BLaER1 treated with 17β-estradiol and CSF1 and Interleukin-3, amounts not matched to agents 10 nM and 100 nM (cell line): ENCODE measurements around the gene SMYD2.

Experiments
- H3K27ac ChIP-seq, 11 experiments: shearing (Covaris generic); formaldehyde crosslinking; 2 replicates each; pipeline ENCODE4 v1.8.1; 2022
- H3K27me3 ChIP-seq, 11 experiments: shearing (Covaris generic); formaldehyde crosslinking; 2 replicates each; pipeline ENCODE4 v1.8.1; 2022
- H3K36me3 ChIP-seq, 11 experiments: shearing (Covaris generic); formaldehyde crosslinking; 2 replicates each; pipeline ENCODE4 v1.8.1; 2022
- H3K4me1 ChIP-seq, 10 experiments: shearing (Covaris generic); formaldehyde crosslinking; 2 replicates each; pipeline ENCODE4 v1.8.1; 2022
- H3K4me2 ChIP-seq, 11 experiments: shearing (Covaris generic); formaldehyde crosslinking; 2 replicates each; pipeline ENCODE4 v1.8.1; 2022
- H3K4me3 ChIP-seq, 10 experiments: shearing (Covaris generic); formaldehyde crosslinking; 2 replicates each; pipeline ENCODE4 v1.8.1; 2022
- H3K9ac ChIP-seq, 11 experiments: shearing (Covaris generic); formaldehyde crosslinking; 2 replicates each; pipeline ENCODE4 v1.8.1; 2022
- H3K9me3 ChIP-seq, 11 experiments: shearing (Covaris generic); formaldehyde crosslinking; replicated peaks in 1 of 11; 2 replicates each; pipeline ENCODE4 v1.8.1; 2022
- H4K20me1 ChIP-seq, 11 experiments: shearing (Covaris generic); formaldehyde crosslinking; 2 replicates each; pipeline ENCODE4 v1.8.1; 2022
- Cebpa-rat ChIP-seq, 11 experiments: shearing (Covaris generic); IDR thresholded peaks; 2 replicates each; pipeline ENCODE4 v1.8.1; 2022

The SMYD2 gene, protein sequence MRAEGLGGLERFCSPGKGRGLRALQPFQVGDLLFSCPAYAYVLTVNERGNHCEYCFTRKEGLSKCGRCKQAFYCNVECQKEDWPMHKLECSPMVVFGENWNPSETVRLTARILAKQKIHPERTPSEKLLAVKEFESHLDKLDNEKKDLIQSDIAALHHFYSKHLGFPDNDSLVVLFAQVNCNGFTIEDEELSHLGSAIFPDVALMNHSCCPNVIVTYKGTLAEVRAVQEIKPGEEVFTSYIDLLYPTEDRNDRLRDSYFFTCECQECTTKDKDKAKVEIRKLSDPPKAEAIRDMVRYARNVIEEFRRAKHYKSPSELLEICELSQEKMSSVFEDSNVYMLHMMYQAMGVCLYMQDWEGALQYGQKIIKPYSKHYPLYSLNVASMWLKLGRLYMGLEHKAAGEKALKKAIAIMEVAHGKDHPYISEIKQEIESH

DNA sequence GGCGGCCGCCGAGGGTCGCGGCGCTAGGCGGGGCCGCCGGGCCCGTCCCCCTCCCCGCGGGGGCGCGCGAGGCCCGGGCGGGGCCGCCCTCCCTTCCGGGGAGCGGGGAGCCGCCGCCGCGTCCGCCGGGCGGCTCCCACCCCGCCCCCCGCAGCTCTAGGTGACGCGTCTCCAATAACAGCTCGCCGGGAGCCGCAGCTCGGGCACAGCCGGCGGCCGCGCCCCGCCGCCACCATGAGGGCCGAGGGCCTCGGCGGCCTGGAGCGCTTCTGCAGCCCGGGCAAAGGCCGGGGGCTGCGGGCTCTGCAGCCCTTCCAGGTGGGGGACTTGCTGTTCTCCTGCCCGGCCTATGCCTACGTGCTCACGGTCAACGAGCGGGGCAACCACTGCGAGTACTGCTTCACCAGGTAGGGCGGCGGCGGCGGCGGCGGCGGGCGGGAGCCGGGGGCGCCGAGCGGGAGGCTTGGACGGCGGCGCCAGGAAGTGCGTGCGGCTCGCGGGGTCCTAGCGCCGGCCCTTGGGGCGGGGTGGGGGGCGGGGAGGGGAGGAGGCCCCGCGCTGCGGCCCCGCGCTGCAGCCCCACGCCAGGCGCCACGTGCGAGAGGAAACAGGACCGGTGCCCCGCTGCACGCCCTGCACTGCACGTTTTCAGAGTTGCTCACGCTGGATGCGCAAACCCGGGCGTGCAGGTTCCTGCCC is at the start of gene SMYD2:
Gene SMYD2 (plus strand): TSS at position 139 of the 699 bp plus-strand sequence. CDS start 96 bp downstream, at position 235.
- peak within 1 kb of the TSS; percentile 88 to 97 (median 94) for H3K9ac ChIP-seq
- H3K27ac ChIP-seq = peak within 1 kb of the TSS; percentile 86 to 97 (median 95)
- peak within 1 kb of the TSS; percentile 83 to 94 (median 89) for H3K4me3 ChIP-seq
- H3K36me3 ChIP-seq = peaks cover 0 to 5% (median 0%) of the 10 kb centered on the region in 11 experiments; a peak in 2 of 22 replicates
- peaks cover 0 to 19% (median 0%) of the 10 kb centered on the region in 11 experiments; a peak in 2 of 22 replicates for H4K20me1 ChIP-seq
- peaks cover 0 to 8% (median 5%) of the 10 kb centered on the region in 11 experiments; a peak in 15 of 22 replicates for H3K9me3 ChIP-seq
- H3K4me2 ChIP-seq = peak within 1 kb of the TSS; percentile 84 to 99 (median 97)
- TF ChIP-seq Cebpa-rat (IDR thresholded peaks at IDR 0.05) = no peak
- H3K27me3 ChIP-seq = no peaks in the 10 kb centered on the region
- H3K4me1 ChIP-seq = peaks cover 23 to 39% (median 29%) of the 10 kb centered on the region in 10 experiments

DNA sequence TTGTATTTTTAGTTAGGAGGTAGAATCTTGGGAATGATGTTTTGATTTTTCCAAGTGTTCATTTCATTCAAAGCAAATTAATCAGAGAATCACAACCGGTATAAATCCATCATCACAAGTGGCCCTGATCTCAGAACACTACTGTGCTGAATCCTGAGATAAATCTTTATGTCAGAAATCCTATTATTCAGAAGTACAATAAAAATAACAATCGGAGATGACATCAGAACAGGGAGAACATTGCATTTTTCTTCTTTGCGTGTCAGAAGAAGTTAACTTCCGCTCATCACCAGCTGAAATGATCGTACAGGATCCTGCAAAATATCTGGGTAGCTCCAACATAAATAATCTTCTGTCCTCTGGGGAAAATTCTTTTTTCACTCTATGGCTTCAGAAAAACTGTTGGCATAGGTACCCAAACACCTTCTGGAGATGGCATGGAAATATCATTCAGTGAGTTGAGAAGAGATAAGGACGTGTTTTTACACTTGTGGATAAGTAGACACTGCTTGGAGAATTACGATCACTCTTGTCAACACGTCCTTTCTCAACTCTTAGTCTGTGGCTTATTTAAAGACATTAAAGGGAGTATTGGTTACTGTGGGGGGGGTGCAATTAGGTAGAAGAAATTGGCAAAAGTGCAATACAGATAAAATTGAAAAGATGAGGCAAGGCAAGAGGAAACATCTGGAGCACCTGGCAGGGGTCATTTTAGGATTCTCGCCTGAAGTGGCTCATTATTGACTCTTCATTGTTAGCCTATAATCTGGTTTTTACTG is 46.9 kb upstream of the SMYD2 start:
- peak overlapping the region in 2 of 11 experiments; percentile 9 to 10; a peak in 1 of 22 replicates for H3K27ac ChIP-seq
- H3K9ac ChIP-seq = no peak overlapping the region
- H3K9me3 ChIP-seq = 0 out of 22 replicates have a peak, but pooled peaks cover 0 to 6% (median 0%) of the 10 kb centered on the region in 11 experiments
- H3K4me3 ChIP-seq = no peak overlapping the region
- no peaks in the 10 kb centered on the region for H4K20me1 ChIP-seq
- H3K36me3 ChIP-seq = no peaks in the 10 kb centered on the region
- H3K27me3 ChIP-seq = no peaks in the 10 kb centered on the region
- H3K4me2 ChIP-seq = peak overlapping the region in 9 of 11 experiments; percentile 26 to 68 (median 43); a peak in 16 of 22 replicates
- TF ChIP-seq Cebpa-rat (IDR thresholded peaks at IDR 0.05) = no peak
- peaks cover 0 to 24% (median 17%) of the 10 kb centered on the region in 10 experiments; a peak in 16 of 20 replicates for H3K4me1 ChIP-seq

DNA sequence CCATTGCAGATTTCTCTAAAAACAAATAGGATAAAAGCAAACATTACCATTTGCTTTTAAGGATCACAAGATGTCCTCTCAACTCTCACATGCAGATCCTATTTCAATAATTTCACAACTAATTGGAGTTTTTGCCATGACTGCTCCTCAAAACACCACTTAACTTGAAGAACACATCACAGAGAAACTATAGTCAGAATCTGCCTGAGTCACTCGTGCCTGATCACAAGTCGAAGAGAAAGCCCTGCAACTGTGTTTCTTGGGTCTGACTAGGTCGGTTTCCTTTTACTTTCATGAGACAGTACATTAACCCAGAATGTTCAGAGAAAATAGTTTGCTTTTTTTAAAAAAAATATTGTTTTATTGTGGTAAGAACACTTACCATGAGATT is 46.3 kb upstream of the SMYD2 start:
- Histone ChIP-seq H3K9me3 (0 out of 22 replicates have a peak, but pooled peaks cover 0 to 6% (median 0%) of the 10 kb centered on the region in 11 experiments), H4K20me1 (no peaks in the 10 kb centered on the region), H3K4me2 (peak overlapping the region in 9 of 11 experiments; percentile 26 to 68 (median 43); a peak in 18 of 22 replicates), H3K27me3 (no peaks in the 10 kb centered on the region), H3K4me1 (peaks cover 3 to 29% (median 20%) of the 10 kb centered on the region in 10 experiments; a peak in 19 of 20 replicates), H3K4me3 (no peak overlapping the region), H3K36me3 (no peaks in the 10 kb centered on the region), H3K9ac (no peak overlapping the region), H3K27ac (peak overlapping the region in 2 of 11 experiments; percentile 9 to 10; a peak in 1 of 22 replicates)
- TF ChIP-seq Cebpa-rat (IDR thresholded peaks at IDR 0.05) = no peak

DNA sequence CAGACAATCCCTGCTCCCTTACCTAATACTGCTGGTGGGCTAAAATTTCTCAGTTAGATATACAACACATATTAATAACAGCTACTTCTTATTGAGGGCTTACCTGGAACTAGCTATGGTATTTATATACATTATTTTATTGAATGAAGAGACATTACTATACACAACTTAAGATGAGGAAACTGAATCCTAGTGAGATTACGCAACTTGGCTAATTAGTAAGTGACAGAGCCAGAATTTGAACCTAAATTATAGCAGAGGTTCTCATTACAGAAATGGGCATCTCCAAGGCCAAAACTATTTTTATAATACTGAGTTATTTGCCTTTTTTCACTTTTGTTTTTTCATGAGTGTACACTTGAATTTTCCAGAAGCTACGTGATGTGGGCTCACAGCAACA is 44.5 kb upstream of the SMYD2 start:
- Histone ChIP-seq H3K4me3 (no peak overlapping the region), H3K4me1 (peaks cover 8 to 37% (median 26%) of the 10 kb centered on the region in 10 experiments; a peak in 19 of 20 replicates), H3K9me3 (0 out of 22 replicates have a peak, but pooled peaks cover 0 to 6% (median 0%) of the 10 kb centered on the region in 11 experiments), H3K4me2 (no peak overlapping the region), H3K36me3 (no peaks in the 10 kb centered on the region), H3K9ac (no peak overlapping the region), H3K27me3 (no peaks in the 10 kb centered on the region), H3K27ac (no peak overlapping the region), H4K20me1 (no peaks in the 10 kb centered on the region)
- TF ChIP-seq Cebpa-rat (IDR thresholded peaks at IDR 0.05) = no peak

DNA sequence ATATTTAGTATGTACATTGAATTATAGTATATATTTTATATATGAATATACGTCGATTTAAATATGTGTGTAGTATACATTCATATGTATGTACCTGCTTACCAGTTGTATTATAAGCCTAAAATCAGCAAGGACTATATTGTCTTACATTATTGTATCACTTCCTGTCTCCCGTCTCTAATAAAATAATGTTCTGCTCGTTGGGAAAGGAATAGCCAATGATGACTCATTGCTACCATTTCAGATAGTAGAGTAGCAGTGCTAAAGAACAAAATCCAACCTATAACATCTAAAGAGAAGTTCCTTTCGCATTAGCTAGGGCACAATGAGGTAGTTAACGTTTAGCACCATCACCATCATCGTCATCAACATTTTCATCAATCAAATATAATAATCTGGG is 39.9 kb upstream of the SMYD2 start:
- no peak overlapping the region for H3K9ac ChIP-seq
- no peak overlapping the region for H3K27ac ChIP-seq
- H3K27me3 ChIP-seq = no peaks in the 10 kb centered on the region
- H3K4me2 ChIP-seq = no peak overlapping the region
- no peaks in the 10 kb centered on the region for H4K20me1 ChIP-seq
- H3K4me1 ChIP-seq = peaks cover 8 to 19% (median 11%) of the 10 kb centered on the region in 10 experiments; a peak in 17 of 20 replicates
- no peak overlapping the region for H3K4me3 ChIP-seq
- no peaks in the 10 kb centered on the region for H3K36me3 ChIP-seq
- TF ChIP-seq Cebpa-rat (IDR thresholded peaks at IDR 0.05) = no peak
- peaks cover 0 to 10% (median 0%) of the 10 kb centered on the region in 11 experiments; a peak in 3 of 22 replicates for H3K9me3 ChIP-seq

DNA sequence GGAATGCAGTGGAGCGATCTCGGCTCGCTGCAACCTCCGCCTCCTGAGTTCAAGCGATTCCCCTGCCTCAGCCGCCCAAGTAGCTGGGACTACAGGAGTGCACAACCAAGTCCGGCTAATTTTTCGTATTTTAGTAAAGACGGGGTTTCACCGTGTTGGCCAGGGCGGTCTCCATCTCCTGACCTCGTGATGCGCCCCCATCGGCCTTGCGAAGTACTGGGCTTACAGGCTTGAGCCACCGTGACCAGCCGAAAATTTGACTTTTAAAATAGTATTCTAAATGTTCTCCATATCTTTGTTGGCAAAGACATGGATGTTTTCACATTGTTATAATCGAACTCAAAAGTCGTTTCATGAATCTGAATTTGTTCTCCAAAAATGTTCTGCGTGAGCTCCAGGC is 36.7 kb upstream of the SMYD2 start:
- TF ChIP-seq Cebpa-rat (IDR thresholded peaks at IDR 0.05) = no peak
- H3K27ac ChIP-seq = no peak overlapping the region
- no peak overlapping the region for H3K4me2 ChIP-seq
- no peak overlapping the region for H3K9ac ChIP-seq
- no peak overlapping the region for H3K4me3 ChIP-seq
- peaks cover 0 to 6% (median 0%) of the 10 kb centered on the region in 11 experiments; a peak in 3 of 22 replicates for H3K9me3 ChIP-seq
- no peaks in the 10 kb centered on the region for H3K36me3 ChIP-seq
- no peaks in the 10 kb centered on the region for H4K20me1 ChIP-seq
- H3K4me1 ChIP-seq = peaks cover 8 to 38% (median 31%) of the 10 kb centered on the region in 10 experiments; a peak in 19 of 20 replicates
- H3K27me3 ChIP-seq = no peaks in the 10 kb centered on the region

DNA sequence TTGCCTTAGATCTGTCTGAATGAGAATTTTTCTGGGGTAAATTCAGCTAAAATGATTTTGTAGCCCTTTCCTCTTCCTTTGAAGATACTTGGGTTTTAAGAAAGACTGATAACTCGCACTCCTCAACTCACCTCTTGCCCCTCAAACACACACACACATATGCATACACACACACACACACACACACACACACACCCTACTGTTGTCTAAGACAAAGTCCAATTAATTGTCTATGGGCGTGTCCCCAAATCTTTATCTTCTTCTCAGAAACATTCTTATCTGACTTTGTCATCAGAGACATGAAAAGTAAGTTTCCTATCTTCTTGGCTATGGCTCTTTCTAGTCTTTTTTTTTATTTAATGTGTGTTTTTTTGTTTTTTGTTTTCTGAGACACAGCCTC is 36.1 kb upstream of the SMYD2 start:
- Histone ChIP-seq H3K4me3 (no peak overlapping the region), H3K9ac (no peak overlapping the region), H3K27ac (no peak overlapping the region), H4K20me1 (no peaks in the 10 kb centered on the region), H3K36me3 (no peaks in the 10 kb centered on the region), H3K4me1 (peaks cover 3 to 34% (median 28%) of the 10 kb centered on the region in 10 experiments; a peak in 18 of 20 replicates), H3K9me3 (peaks cover 0 to 6% (median 0%) of the 10 kb centered on the region in 11 experiments; a peak in 3 of 22 replicates), H3K27me3 (no peaks in the 10 kb centered on the region), H3K4me2 (no peak overlapping the region)
- TF ChIP-seq Cebpa-rat (IDR thresholded peaks at IDR 0.05) = no peak

DNA sequence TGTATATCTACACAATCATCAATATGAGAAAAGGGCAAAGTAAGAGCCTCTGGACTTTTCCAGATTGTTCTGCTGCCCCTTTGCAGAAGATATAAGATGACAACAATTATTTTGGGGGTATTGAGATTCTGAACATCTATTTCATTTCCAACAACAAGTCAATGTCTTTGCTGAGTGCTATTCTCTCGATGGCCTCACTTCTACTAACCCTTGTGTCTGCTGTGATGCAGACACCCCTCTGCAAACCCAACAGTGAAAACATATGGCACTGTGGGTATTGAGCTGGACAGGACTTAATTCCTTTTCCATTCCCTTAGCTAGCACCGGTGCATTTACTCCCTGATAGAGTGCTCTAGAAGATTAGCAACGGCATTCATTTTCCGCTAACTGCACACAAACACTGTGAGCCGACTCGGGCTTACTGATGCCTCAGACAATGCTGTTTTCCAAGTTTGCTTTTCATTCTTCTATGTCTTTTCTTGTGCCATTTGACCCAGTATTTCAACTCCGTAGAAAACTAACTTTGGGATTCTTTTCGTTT is 33.4 kb upstream of the SMYD2 start:
- TF ChIP-seq Cebpa-rat (IDR thresholded peaks at IDR 0.05) = no peak
- Histone ChIP-seq H3K36me3 (no peaks in the 10 kb centered on the region), H4K20me1 (no peaks in the 10 kb centered on the region), H3K27ac (no peak overlapping the region), H3K9me3 (peaks cover 0 to under 1% (median 0%) of the 10 kb centered on the region in 11 experiments; a peak in 1 of 22 replicates), H3K4me1 (peaks cover 0 to 28% (median 25%) of the 10 kb centered on the region in 10 experiments; a peak in 17 of 20 replicates), H3K4me3 (no peak overlapping the region), H3K9ac (no peak overlapping the region), H3K4me2 (peak overlapping the region in 8 of 11 experiments; percentile 61 to 75 (median 67); a peak in 16 of 22 replicates), H3K27me3 (no peaks in the 10 kb centered on the region)
